CD14-positive monocyte (primary cell): ENCODE measurements around the gene CACNA1D. TPM values are rescaled to one million over a fixed set of nuclear protein-coding genes. Genes with fewer than 3 reads are reported as not detected.

ENCODE experiments used
- DNase-seq, 3 donors: peaks; one replicate each; pipeline ENCODE4 v3.0.0-alpha.2; 2011 to 2022
- H2AFZ ChIP-seq: 2 replicates; pipeline ENCODE4 v1.6.0; 2012; ENCODE audit warnings: mild to moderate bottlenecking, low read depth, low read length, inconsistent platforms; ENCODE audit not compliant: insufficient read depth, poor library complexity, severe bottlenecking
- H3K27ac ChIP-seq, 2 donors: 1 replicate in 1 of 2; 2 replicates in 1 of 2; pipeline ENCODE4 v1.5.1; 2012 to 2013; ENCODE audit warnings: low read length in 2 of 2, control low read depth in 1 of 2, inconsistent platforms in 1 of 2, low read depth in 1 of 2, mild to moderate bottlenecking in 1 of 2
- H3K27me3 ChIP-seq, 2 donors: one replicate each; pipeline versions ENCODE4 v1.6.0 to v1.6.1; 2011 to 2013; ENCODE audit warnings: low read length in 2 of 2; ENCODE audit not compliant: control insufficient read depth in 2 of 2, insufficient read depth in 2 of 2
- H3K36me3 ChIP-seq, 2 donors: replicated peaks in 1 of 2; 1 replicate in 1 of 2; 2 replicates in 1 of 2; pipeline versions ENCODE4 v1.5.1 to v1.6.1; 2012 to 2013; ENCODE audit warnings: low read length in 2 of 2, control low read depth in 1 of 2, inconsistent platforms in 1 of 2, mild to moderate bottlenecking in 1 of 2; ENCODE audit not compliant: insufficient read depth in 2 of 2, control insufficient read depth in 1 of 2
- H3K4me1 ChIP-seq, 2 donors: 1 replicate in 1 of 2; 2 replicates in 1 of 2; pipeline versions ENCODE4 v1.5.1 to v1.6.1; 2012 to 2013; ENCODE audit warnings: low read length in 2 of 2, control low read depth in 1 of 2, inconsistent platforms in 1 of 2, mild to moderate bottlenecking in 1 of 2, moderate library complexity in 1 of 2; ENCODE audit not compliant: insufficient read depth in 2 of 2, control insufficient read depth in 1 of 2
- H3K4me2 ChIP-seq: replicated peaks from 2 replicates; pipeline ENCODE3; 2012; ENCODE audit warnings: low read length, moderate library complexity, mild to moderate bottlenecking; ENCODE audit not compliant: poor library complexity, severe bottlenecking; ENCODE audit errors: extremely low read depth
- H3K4me3 ChIP-seq, 3 experiments: fragments of 200-600 bp in 1 of 3; sonication (generic) in 1 of 3; replicated peaks in 1 of 3; 1 replicate in 2 of 3; 2 replicates in 1 of 3; pipeline ENCODE4 v1.5.1; 2011 to 2013; ENCODE audit warnings: low read length in 3 of 3, mild to moderate bottlenecking in 3 of 3, control low read depth in 2 of 3, low read depth in 2 of 3, inconsistent platforms in 1 of 3, moderate library complexity in 1 of 3
- H3K79me2 ChIP-seq: 2 replicates; pipeline ENCODE4 v1.6.0; 2012; ENCODE audit warnings: mild to moderate bottlenecking, control low read depth, inconsistent platforms, low read length, moderate library complexity; ENCODE audit not compliant: insufficient read depth
- H3K9ac ChIP-seq: 2 replicates; pipeline ENCODE4 v1.6.0; 2017; ENCODE audit warnings: low read length, mild to moderate bottlenecking; ENCODE audit not compliant: insufficient read depth, poor library complexity, severe bottlenecking
- H3K9me3 ChIP-seq, 2 donors: replicated peaks in 1 of 2; 1 replicate in 1 of 2; 2 replicates in 1 of 2; pipeline versions ENCODE4 v1.5.1 to v1.6.1; 2012 to 2013; ENCODE audit warnings: low read length in 2 of 2, control low read depth in 1 of 2; ENCODE audit not compliant: control insufficient read depth in 1 of 2, insufficient read depth in 1 of 2
- H4K20me1 ChIP-seq: 2 replicates; pipeline ENCODE4 v1.6.0; 2012; ENCODE audit warnings: mild to moderate bottlenecking, low read length, control low read depth, moderate library complexity; ENCODE audit not compliant: insufficient read depth
- H3K27ac Mint-ChIP-seq, 7 donors: one replicate each; pipeline ENCODE4 v1.8.0; 2020; ENCODE audit warnings: mild to moderate bottlenecking in 7 of 7, mixed read lengths in 7 of 7, moderate library complexity in 6 of 7, inconsistent platforms in 2 of 7
- H3K27me3 Mint-ChIP-seq, 3 donors: one replicate each; pipeline ENCODE4 v1.8.0; 2021 to 2022; ENCODE audit warnings: low read depth in 3 of 3, mild to moderate bottlenecking in 3 of 3, mixed read lengths in 3 of 3, moderate library complexity in 3 of 3, inconsistent platforms in 1 of 3
- H3K36me3 Mint-ChIP-seq, 2 donors: one replicate each; pipeline ENCODE4 v1.8.0; 2020; ENCODE audit warnings: mixed read lengths in 2 of 2, inconsistent platforms in 1 of 2, mild to moderate bottlenecking in 1 of 2
- H3K4me1 Mint-ChIP-seq: one replicate; pipeline ENCODE4 v1.8.0; 2020; ENCODE audit warnings: mild to moderate bottlenecking, mixed read lengths
- H3K4me3 Mint-ChIP-seq, 2 donors: one replicate each; pipeline ENCODE4 v1.8.0; 2020; ENCODE audit warnings: mild to moderate bottlenecking in 2 of 2, mixed read lengths in 2 of 2, moderate library complexity in 1 of 2
- H3K9me3 Mint-ChIP-seq, 7 donors: one replicate each; pipeline ENCODE4 v1.8.0; 2020 to 2022; ENCODE audit warnings: mixed read lengths in 7 of 7, mild to moderate bottlenecking in 6 of 7, moderate library complexity in 6 of 7, inconsistent platforms in 2 of 7
- WGBS: methylation state at CpG from one replicate; pipeline ENCODE4 v1.1.5; 2013; ENCODE audit warnings: missing lambda C conversion rate; ENCODE audit not compliant: insufficient coverage; 5-methylcytosine and 5-hydroxymethylcytosine counted together
- intact Hi-C, 2 donors: fragments of 100-400 bp; cut with micrococcal nuclease; formaldehyde crosslinking; loops; one replicate each; pipeline versions ENCODE4 v1.15.0 to v1.15.1; 2023
- polyA minus RNA-seq: library from RNA; depleted of rRNA, polyadenylated mRNA; stranded (reverse); fragments of >200 nt; gene quantifications from 2 replicates; pipeline ENCODE4 v1.2.3, GENCODE V29; 2012
- polyA plus RNA-seq, 3 donors: library from polyadenylated mRNA; depleted of rRNA in 1 of 3; unstranded in 2 of 3; stranded (reverse) in 1 of 3; fragments of 300-500 nt in 2 of 3; fragments of >200 nt in 1 of 3; fragmentation: Illumina TruSeq in 2 of 3; gene quantifications; 1 replicate in 2 of 3; 2 replicates in 1 of 3; pipeline ENCODE4 v1.2.3, GENCODE V29; 2012 to 2021
- total RNA-seq, 12 experiments: library from RNA in 1 of 12; stranded (reverse) in 1 of 12; fragments of 120-200 nt in 1 of 12; gene quantifications; one replicate each; pipeline ENCODE4 v1.2.4 and lab custom pipeline; 2013 to 2026; ENCODE audit warnings: mixed read lengths in 6 of 12, inconsistent platforms in 1 of 12
- TF ChIP-seq, protein P1 (sequence below): fragments of 200-600 bp; IDR thresholded peaks from one replicate; pipeline ENCODE4 v1.8.0; 2022; ENCODE audit warnings: antibody characterized with exemption, mild to moderate bottlenecking

CACNA1D gene
- 1.9 TPM for total RNA-seq (2013)
- polyA plus RNA-seq (1 to 10 TPM in 1 of 3 donors, under 1 TPM in 2; 0.29 to 1.2 (median 0.98) TPM), polyA minus RNA-seq (1.5 and 1.9 TPM in 2 replicates), total RNA-seq (lab: John Stamatoyannopoulos, UW) (1.9 to 14.0 (median 6.6) reads per million in 11 experiments)

DNA sequence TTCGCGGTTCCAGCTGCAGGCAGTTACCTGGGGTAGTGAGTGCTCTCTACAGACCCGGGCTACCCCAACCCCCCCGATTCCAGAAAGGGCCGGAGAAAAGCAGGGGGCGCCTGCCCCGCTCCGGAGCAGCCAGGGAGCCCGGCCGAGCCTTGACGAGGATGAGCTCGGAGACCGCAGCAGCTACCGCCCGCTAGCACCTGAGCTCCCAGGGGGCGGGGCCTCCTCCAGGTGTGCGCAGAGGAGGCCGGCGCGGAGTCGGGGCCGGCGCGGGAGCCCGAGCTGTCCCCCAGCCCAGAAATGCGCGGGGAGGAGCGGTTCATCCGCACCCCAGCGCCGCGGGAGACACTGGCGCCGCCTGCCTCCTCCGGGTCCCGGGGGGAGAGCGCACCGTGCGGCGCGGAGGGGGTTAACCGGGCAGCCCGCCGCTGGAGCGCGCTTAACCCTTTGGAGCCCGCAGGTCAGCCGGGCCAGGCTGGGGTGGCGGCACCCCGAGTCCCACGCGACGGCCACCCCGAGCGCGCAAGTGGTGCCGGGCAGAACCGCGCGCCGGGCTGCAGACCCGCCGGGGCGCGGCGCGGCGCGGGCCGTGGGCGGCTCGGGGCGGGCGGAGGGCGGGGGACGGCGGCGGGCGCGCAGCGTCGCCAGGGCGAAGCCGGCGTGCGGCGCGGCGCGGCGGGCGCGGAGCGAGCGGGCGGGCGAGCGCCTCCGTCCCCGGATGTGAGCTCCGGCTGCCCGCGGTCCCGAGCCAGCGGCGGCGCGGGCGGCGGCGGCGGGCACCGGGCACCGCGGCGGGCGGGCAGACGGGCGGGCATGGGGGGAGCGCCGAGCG lies at the start of gene CACNA1D:
Gene CACNA1D (plus strand): TSS at position 649 of the 829 bp plus-strand sequence. CDS start 556 bp downstream, outside the sequence.
- DNase-seq: no peak
- Histone ChIP-seq H2AFZ (no peak within 1 kb of the TSS), H3K36me3 (no peaks in the 10 kb centered on the region), H3K4me1 (peaks cover 14 to 16% of the 10 kb centered on the region in 2 donors), H3K79me2 (no peaks in the 10 kb centered on the region), H3K4me2 (peak within 1 kb of the TSS; percentile 54), H3K4me3 (peak within 1 kb of the TSS in 1 of 3 experiments; percentile 46), H3K27me3 (peaks cover 80 to 90% of the 10 kb centered on the region in 2 donors), H3K27ac (no peak within 1 kb of the TSS), H3K9ac (no peak within 1 kb of the TSS), H3K9me3 (peaks cover 0 to 30% of the 10 kb centered on the region in 2 donors), H4K20me1 (no peaks in the 10 kb centered on the region)
- under 1% methylated on average over 117 of the region's 122 CpGs for WGBS
- Mint-ChIP-seq H3K27ac (no peak within 1 kb of the TSS), H3K9me3 (peaks cover 0 to 11% (median 3%) of the 10 kb centered on the region in 7 donors), H3K36me3 (no peaks in the 10 kb centered on the region), H3K27me3 (peaks cover 81 to 94% (median 83%) of the 10 kb centered on the region in 3 donors), H3K4me3 (peak within 1 kb of the TSS; percentile 21 to 85), H3K4me1 (peaks cover 13% of the 10 kb centered on the region)
- TF ChIP-seq, protein P1, sequence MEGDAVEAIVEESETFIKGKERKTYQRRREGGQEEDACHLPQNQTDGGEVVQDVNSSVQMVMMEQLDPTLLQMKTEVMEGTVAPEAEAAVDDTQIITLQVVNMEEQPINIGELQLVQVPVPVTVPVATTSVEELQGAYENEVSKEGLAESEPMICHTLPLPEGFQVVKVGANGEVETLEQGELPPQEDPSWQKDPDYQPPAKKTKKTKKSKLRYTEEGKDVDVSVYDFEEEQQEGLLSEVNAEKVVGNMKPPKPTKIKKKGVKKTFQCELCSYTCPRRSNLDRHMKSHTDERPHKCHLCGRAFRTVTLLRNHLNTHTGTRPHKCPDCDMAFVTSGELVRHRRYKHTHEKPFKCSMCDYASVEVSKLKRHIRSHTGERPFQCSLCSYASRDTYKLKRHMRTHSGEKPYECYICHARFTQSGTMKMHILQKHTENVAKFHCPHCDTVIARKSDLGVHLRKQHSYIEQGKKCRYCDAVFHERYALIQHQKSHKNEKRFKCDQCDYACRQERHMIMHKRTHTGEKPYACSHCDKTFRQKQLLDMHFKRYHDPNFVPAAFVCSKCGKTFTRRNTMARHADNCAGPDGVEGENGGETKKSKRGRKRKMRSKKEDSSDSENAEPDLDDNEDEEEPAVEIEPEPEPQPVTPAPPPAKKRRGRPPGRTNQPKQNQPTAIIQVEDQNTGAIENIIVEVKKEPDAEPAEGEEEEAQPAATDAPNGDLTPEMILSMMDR: no peak
- intact Hi-C loops: no loop called here

DNA sequence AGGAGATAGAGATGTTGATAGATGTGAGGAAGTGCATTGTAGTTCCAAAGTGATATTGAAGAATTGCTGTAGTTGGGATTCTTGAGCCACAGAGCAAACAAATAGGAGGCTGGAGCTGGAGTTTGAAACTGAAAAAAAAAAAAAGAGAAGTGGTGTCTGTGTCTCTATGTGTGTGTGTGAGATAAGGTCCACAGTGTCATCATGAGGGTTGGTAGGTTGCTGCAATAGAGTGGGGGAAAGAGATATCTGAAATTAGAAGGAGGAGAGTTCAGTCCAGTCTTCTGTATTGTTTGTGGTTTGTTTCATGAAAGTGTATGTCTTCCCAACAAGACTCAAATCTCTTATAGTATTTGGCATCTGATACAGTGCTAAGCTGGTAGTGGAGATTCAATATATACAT lies 37.3 kb upstream of the CACNA1D start:
- Histone ChIP-seq H3K79me2 (no peaks in the 10 kb centered on the region), H4K20me1 (no peaks in the 10 kb centered on the region), H2AFZ (no peak overlapping the region), H3K36me3 (no peaks in the 10 kb centered on the region), H3K27ac (no peak overlapping the region), H3K9me3 (no peaks in the 10 kb centered on the region), H3K4me2 (no peak overlapping the region), H3K4me1 (no peaks in the 10 kb centered on the region), H3K27me3 (no peaks in the 10 kb centered on the region), H3K9ac (no peak overlapping the region), H3K4me3 (no peak overlapping the region)
- Mint-ChIP-seq H3K27me3 (peaks cover 1 to 3% (median 2%) of the 10 kb centered on the region in 3 donors), H3K4me3 (no peak overlapping the region), H3K27ac (no peak overlapping the region), H3K9me3 (peaks cover 0 to 4% (median 3%) of the 10 kb centered on the region in 7 donors), H3K4me1 (no peaks in the 10 kb centered on the region), H3K36me3 (no peaks in the 10 kb centered on the region)
- TF ChIP-seq, protein P1: no peak
- intact Hi-C loops: no loop called here
- no peak for DNase-seq
